Panc1 (cell line): ENCODE measurements around the gene TMEM219. TPM values are rescaled to one million over a fixed set of nuclear protein-coding genes. Genes with fewer than 3 reads are reported as not detected.
A peak's percentile ranks its signal among the peaks of the same experiment; 100 is the strongest.

Source experiments
- ATAC-seq: fragments of 200-7000 bp; cut with Tn5 transposase; 2 replicates; pipeline ENCODE4 v1.9.1; 2020; ENCODE audit warnings: mild to moderate bottlenecking, moderate library complexity
- BruUV-seq: library from RNA; stranded (reverse); fragments of 400-500 nt; replicated peaks from 2 replicates; lab custom pipeline; 2021; lab: Mats Ljungman, UMichigan
- CTCF ChIA-PET: fragments of 300-600 bp; sonication (Branson Sonifier 250); formaldehyde crosslinking; loops from one replicate; lab custom pipeline; 2022; ENCODE audit warnings: antibody characterized with exemption; lab: Charles Lee
- POLR2A ChIA-PET: fragments of 300-600 bp; sonication (Branson Sonifier 250); formaldehyde crosslinking; loops from one replicate; lab custom pipeline; 2022; ENCODE audit warnings: antibody characterized with exemption; lab: Charles Lee
- DNase-seq: peaks from one replicate; pipeline ENCODE4 v3.0.0-alpha.2; 2010; ENCODE audit warnings: low read depth, low spot score
- H3K27ac ChIP-seq: 2 replicates; pipeline ENCODE4 v1.5.1; 2011; ENCODE audit warnings: mild to moderate bottlenecking, low read length, inconsistent platforms
- H3K27me3 ChIP-seq: fragments of 200-500 bp; sonication (Bioruptor generic); 2 replicates; pipeline ENCODE4 v1.6.0; 2014; ENCODE audit warnings: low read length, inconsistent platforms; ENCODE audit not compliant: control insufficient read depth, insufficient read depth
- H3K36me3 ChIP-seq: fragments of 200-500 bp; sonication (Bioruptor generic); 2 replicates; pipeline ENCODE4 v1.5.1; 2014; ENCODE audit warnings: inconsistent platforms, mild to moderate bottlenecking, low read length, moderate library complexity; ENCODE audit not compliant: control insufficient read depth, insufficient read depth
- H3K4me1 ChIP-seq: 2 replicates; pipeline ENCODE4 v1.5.1; 2011; ENCODE audit warnings: inconsistent platforms, mild to moderate bottlenecking, low read length, moderate library complexity; ENCODE audit not compliant: control insufficient read depth, insufficient read depth
- H3K4me3 ChIP-seq, 2 experiments: 2 replicates each; pipeline ENCODE4 v1.5.1; 2011 to 2012; ENCODE audit warnings: low read depth in 2 of 2, low read length in 2 of 2, mild to moderate bottlenecking in 2 of 2, inconsistent platforms in 1 of 2, moderate library complexity in 1 of 2
- H3K9me3 ChIP-seq: fragments of 200-500 bp; sonication (Bioruptor generic); 2 replicates; pipeline ENCODE4 v1.5.1; 2014; ENCODE audit warnings: low read depth, mild to moderate bottlenecking, inconsistent platforms, low read length, moderate library complexity; ENCODE audit not compliant: control insufficient read depth, insufficient read depth
- POLR2AphosphoS5 ChIP-seq: IDR thresholded peaks from 2 replicates; pipeline ENCODE4 v1.6.1; 2012; ENCODE audit warnings: mild to moderate bottlenecking, low read depth, low read length, moderate library complexity
- REST ChIP-seq, 2 experiments: IDR thresholded peaks; 2 replicates each; pipeline ENCODE4 v1.6.1; 2011 to 2012; ENCODE audit warnings: low read depth in 2 of 2, control low read depth in 1 of 2, low read length in 1 of 2, mild to moderate bottlenecking in 1 of 2, moderate library complexity in 1 of 2; ENCODE audit not compliant: insufficient read depth in 1 of 2
- SIN3A ChIP-seq: IDR thresholded peaks from 2 replicates; pipeline ENCODE4 v1.6.1; 2012; ENCODE audit warnings: low read depth, mild to moderate bottlenecking, low read length, moderate library complexity, borderline replicate concordance; ENCODE audit not compliant: insufficient read depth
- TCF7L2 ChIP-seq: IDR thresholded peaks from 2 replicates; pipeline ENCODE4 v1.6.1; 2011; ENCODE audit warnings: mild to moderate bottlenecking, low read depth, low read length, inconsistent platforms
- in situ Hi-C: cut with HindIII; loops from 2 replicates; pipeline ENCODE4 v1.10.0; 2016; ENCODE audit warnings: low sequenced_read_pairs, low pct_unique_long_range_greater_than_20kb
- intact Hi-C: fragments of 100-400 bp; cut with micrococcal nuclease; formaldehyde crosslinking; loops from one replicate; pipeline ENCODE4 v1.10.0; 2022; ENCODE audit not compliant: unreplicated experiment
- total RNA-seq: library from RNA; stranded (reverse); gene quantifications from one replicate; pipeline ENCODE4 v1.2.1, GENCODE V29; 2021; ENCODE audit not compliant: unreplicated experiment
- TF ChIP-seq, protein P1 (sequence below): fragments of 450-650 bp; IDR thresholded peaks from 2 replicates; pipeline ENCODE4 v1.5.1; 2017; ENCODE audit warnings: mild to moderate bottlenecking

Gene TMEM219
- total RNA-seq, 1 experiment from 2014 or later, result 161 TPM

GRCh38 chr16:29922986-29923501, 38.8 kb upstream of the TMEM219 start:
- in situ Hi-C loops (no loop called here), intact Hi-C loops (no loop called here)
- no peaks in the 10 kb centered on the region for H3K27me3 ChIP-seq
- H3K9me3 ChIP-seq, result no peaks in the 10 kb centered on the region
- H3K4me1 ChIP-seq, result peaks cover 14% of the 10 kb centered on the region
- no peak overlapping the region for H3K27ac ChIP-seq
- no peak for DNase-seq
- TF ChIP-seq REST (IDR thresholded peaks at IDR 0.05; ENCODE audit: insufficient read depth in 1 of 2, low read depth in 2 of 2, low read length in 1 of 2), result no peak
- no peak for TF ChIP-seq TCF7L2
- TF ChIP-seq SIN3A, result no peak
- no peak for TF ChIP-seq POLR2AphosphoS5
- TF ChIP-seq, protein P1, sequence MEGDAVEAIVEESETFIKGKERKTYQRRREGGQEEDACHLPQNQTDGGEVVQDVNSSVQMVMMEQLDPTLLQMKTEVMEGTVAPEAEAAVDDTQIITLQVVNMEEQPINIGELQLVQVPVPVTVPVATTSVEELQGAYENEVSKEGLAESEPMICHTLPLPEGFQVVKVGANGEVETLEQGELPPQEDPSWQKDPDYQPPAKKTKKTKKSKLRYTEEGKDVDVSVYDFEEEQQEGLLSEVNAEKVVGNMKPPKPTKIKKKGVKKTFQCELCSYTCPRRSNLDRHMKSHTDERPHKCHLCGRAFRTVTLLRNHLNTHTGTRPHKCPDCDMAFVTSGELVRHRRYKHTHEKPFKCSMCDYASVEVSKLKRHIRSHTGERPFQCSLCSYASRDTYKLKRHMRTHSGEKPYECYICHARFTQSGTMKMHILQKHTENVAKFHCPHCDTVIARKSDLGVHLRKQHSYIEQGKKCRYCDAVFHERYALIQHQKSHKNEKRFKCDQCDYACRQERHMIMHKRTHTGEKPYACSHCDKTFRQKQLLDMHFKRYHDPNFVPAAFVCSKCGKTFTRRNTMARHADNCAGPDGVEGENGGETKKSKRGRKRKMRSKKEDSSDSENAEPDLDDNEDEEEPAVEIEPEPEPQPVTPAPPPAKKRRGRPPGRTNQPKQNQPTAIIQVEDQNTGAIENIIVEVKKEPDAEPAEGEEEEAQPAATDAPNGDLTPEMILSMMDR, result no peak
- no TSS peak for BruUV-seq
- ATAC-seq, result no peak
- peaks cover 12% of the 10 kb centered on the region; the same call in 1 of the 2 replicates for H3K36me3 ChIP-seq
- POLR2A ChIA-PET, result interaction anchor here (0.9 kb wide), 2 partner anchors 22 to 50 kb away, joined by 5 to 6 read pairs; partner anchors contain the start of gene TAOK2
- CTCF ChIA-PET, result no interaction called here
- no peak overlapping the region for H3K4me3 ChIP-seq

- peak overlapping the region; percentile 97 for H3K27ac ChIP-seq
- no peaks in the 10 kb centered on the region for H3K9me3 ChIP-seq
- H3K4me3 ChIP-seq, result peak overlapping the region; percentile 59 to 88
- intact Hi-C loops (no loop called here), in situ Hi-C loops (no loop called here)
- no peak for DNase-seq
- H3K27me3 ChIP-seq, result no peaks in the 10 kb centered on the region
- 0 out of 2 replicates have a peak, but pooled peaks cover 5% of the 10 kb centered on the region for H3K36me3 ChIP-seq
- BruUV-seq, result no TSS peak
- POLR2A ChIA-PET, result interaction anchor here (0.6 kb wide), 2 partner anchors 19 to 139 kb away, joined by 3 to 6 read pairs; no protein-coding TSS in a partner anchor
- CTCF ChIA-PET, result interaction anchor here (0.7 kb wide), 1 partner anchor 47 kb away, joined by 3 read pairs; no protein-coding TSS in a partner anchor
- TF ChIP-seq REST (IDR thresholded peaks at IDR 0.05; ENCODE audit: insufficient read depth in 1 of 2, low read depth in 2 of 2, low read length in 1 of 2) (no peak), SIN3A (no peak; the same call in 1 of the 2 replicates), TCF7L2 (no peak), POLR2AphosphoS5 (no peak)
- TF ChIP-seq, protein P1, result no peak
- peaks cover 14% of the 10 kb centered on the region for H3K4me1 ChIP-seq
- ATAC-seq, result peak; percentile 23
Observed at GRCh38 chr16:29925105-29925756, 36.6 kb upstream of the TMEM219 start.
